Caco-2 (cell line): Measurements from ENCODE around the gene GDF3. TPM values are rescaled to one million over a fixed set of nuclear protein-coding genes. Genes with fewer than 3 reads are reported as not detected.
A peak's percentile ranks its signal among the peaks of the same experiment; 100 is the strongest.

Experiments used
- BruUV-seq: library from RNA; stranded (reverse); fragments of 400-500 nt; replicated peaks from 2 replicates; lab custom pipeline; 2021; lab: Mats Ljungman, UMichigan
- CTCF ChIA-PET: fragments of 300-600 bp; sonication (Branson Sonifier 250); formaldehyde crosslinking; loops from one replicate; lab custom pipeline; 2022; ENCODE audit warnings: antibody characterized with exemption; lab: Charles Lee
- POLR2A ChIA-PET: fragments of 300-600 bp; sonication (Branson Sonifier 250); formaldehyde crosslinking; loops from one replicate; lab custom pipeline; 2022; ENCODE audit warnings: antibody characterized with exemption; lab: Charles Lee
- DNase-seq, 2 experiments: peaks; one replicate each; pipeline versions ENCODE4 v3.0.0 to v3.0.0-alpha.2; 2020 to 2022
- H3K27me3 ChIP-seq: replicated peaks from 2 replicates; pipeline ENCODE4 v1.6.0; 2011; ENCODE audit warnings: low read length; ENCODE audit not compliant: control insufficient read depth, insufficient read depth
- H3K36me3 ChIP-seq: 2 replicates; pipeline ENCODE4 v1.5.1; 2011; ENCODE audit warnings: low read length; ENCODE audit not compliant: control insufficient read depth, insufficient read depth
- H3K4me1 ChIP-seq: fragments of 250-450 bp; sonication (Bioruptor Pico); 2 replicates; pipeline ENCODE4 v1.5.1; 2020; ENCODE audit warnings: mild to moderate bottlenecking
- H3K4me3 ChIP-seq: 2 replicates; pipeline ENCODE4 v1.5.1; 2011; ENCODE audit warnings: low read depth, mild to moderate bottlenecking, control low read depth, low read length
- H3K9me3 ChIP-seq: fragments of 250-450 bp; sonication (Bioruptor Pico); 2 replicates; pipeline ENCODE4 v1.5.1; 2020; ENCODE audit warnings: mild to moderate bottlenecking, moderate library complexity
- H3K27ac Mint-ChIP-seq: one replicate; pipeline ENCODE4 v1.8.0; 2022; ENCODE audit warnings: mixed read lengths; ENCODE audit not compliant: unreplicated experiment
- H3K27me3 Mint-ChIP-seq: one replicate; pipeline ENCODE4 v1.8.0; 2022; ENCODE audit warnings: mixed read lengths; ENCODE audit not compliant: insufficient read depth, unreplicated experiment
- H3K36me3 Mint-ChIP-seq: one replicate; pipeline ENCODE4 v1.8.0; 2022; ENCODE audit warnings: mild to moderate bottlenecking, mixed read lengths; ENCODE audit not compliant: insufficient read depth, unreplicated experiment
- H3K4me1 Mint-ChIP-seq: one replicate; pipeline ENCODE4 v1.8.0; 2022; ENCODE audit warnings: low read depth, mixed read lengths; ENCODE audit not compliant: unreplicated experiment
- H3K4me3 Mint-ChIP-seq: one replicate; pipeline ENCODE4 v1.8.0; 2022; ENCODE audit warnings: mild to moderate bottlenecking, moderate library complexity, mixed read lengths; ENCODE audit not compliant: unreplicated experiment
- H3K9me3 Mint-ChIP-seq: one replicate; pipeline ENCODE4 v1.8.0; 2022; ENCODE audit warnings: mixed read lengths; ENCODE audit not compliant: unreplicated experiment
- CTCF ChIP-seq, 2 experiments: fragments of 200-600 bp in 1 of 2; IDR thresholded peaks; 1 replicate in 1 of 2; 2 replicates in 1 of 2; pipeline versions ENCODE4 v1.5.1 to v1.8.0; 2011 to 2022; ENCODE audit warnings: antibody characterized with exemption in 1 of 2, control low read depth in 1 of 2, inconsistent platforms in 1 of 2, low read depth in 1 of 2, low read length in 1 of 2, mild to moderate bottlenecking in 1 of 2, moderate library complexity in 1 of 2; ENCODE audit not compliant: insufficient read depth in 1 of 2, severe bottlenecking in 1 of 2, unreplicated experiment in 1 of 2
- intact Hi-C: fragments of 100-400 bp; cut with micrococcal nuclease; formaldehyde crosslinking; loops from one replicate; pipeline ENCODE4 v1.10.0; 2022; ENCODE audit not compliant: unreplicated experiment
- total RNA-seq: library from RNA; stranded (reverse); gene quantifications from 2 replicates; pipeline ENCODE4 v1.2.3, GENCODE V29; 2022

The GDF3 gene
- total RNA-seq, 1 experiment from 2014 or later: 0.41 TPM

- no peak for DNase-seq
- Mint-ChIP-seq H3K4me3 (no peak overlapping the region), H3K27me3 (no peaks in the 10 kb centered on the region), H3K27ac (no peak overlapping the region), H3K4me1 (peaks cover 7% of the 10 kb centered on the region), H3K9me3 (no peaks in the 10 kb centered on the region), H3K36me3 (no peaks in the 10 kb centered on the region)
- no peaks in the 10 kb centered on the region for H3K36me3 ChIP-seq
- no peaks in the 10 kb centered on the region for H3K27me3 ChIP-seq
- intact Hi-C loops: no loop called here
- TF ChIP-seq CTCF (IDR thresholded peaks at IDR 0.05; ENCODE audit: insufficient read depth in 1 of 2, low read depth in 1 of 2, low read length in 1 of 2, severe bottlenecking in 1 of 2, unreplicated experiment in 1 of 2): no peak
- H3K4me3 ChIP-seq: no peak overlapping the region
- no TSS peak for BruUV-seq
- no peaks in the 10 kb centered on the region for H3K9me3 ChIP-seq
- H3K4me1 ChIP-seq: peaks cover 13% of the 10 kb centered on the region
- POLR2A ChIA-PET: interaction anchor here (0.5 kb wide), 1 partner anchor 781 kb away, joined by 4 read pairs; no protein-coding TSS in a partner anchor
- CTCF ChIA-PET: interaction anchor here (0.7 kb wide), 1 partner anchor 11 kb away, joined by 6 read pairs; no protein-coding TSS in a partner anchor
Observed at GRCh38 chr12:7668171-7668570, 27.4 kb downstream of the GDF3 start.

GRCh38 chr12:7667125-7667524, 28.4 kb downstream of the GDF3 start:
- peak; percentile 48 to 55 for TF ChIP-seq CTCF (IDR thresholded peaks at IDR 0.05; ENCODE audit: insufficient read depth in 1 of 2, low read depth in 1 of 2, low read length in 1 of 2, severe bottlenecking in 1 of 2, unreplicated experiment in 1 of 2)
- Mint-ChIP-seq H3K27me3 (no peaks in the 10 kb centered on the region), H3K9me3 (no peaks in the 10 kb centered on the region), H3K4me3 (no peak overlapping the region), H3K4me1 (peaks cover 7% of the 10 kb centered on the region), H3K36me3 (no peaks in the 10 kb centered on the region), H3K27ac (no peak overlapping the region)
- no peaks in the 10 kb centered on the region for H3K9me3 ChIP-seq
- DNase-seq: peak in 1 of 2 experiments; percentile 42
- BruUV-seq: no TSS peak
- POLR2A ChIA-PET: no interaction called here
- intact Hi-C loops: loop anchor here (1.0 to 2.0 kb wide), 2 partner anchors 22 to 48 kb away; no protein-coding TSS in a partner anchor
- H3K27me3 ChIP-seq: no peaks in the 10 kb centered on the region
- CTCF ChIA-PET: no interaction called here
- H3K4me1 ChIP-seq: peaks cover 13% of the 10 kb centered on the region
- H3K36me3 ChIP-seq: no peaks in the 10 kb centered on the region
- H3K4me3 ChIP-seq: no peak overlapping the region

- H3K4me3 ChIP-seq: no peak overlapping the region
- H3K27me3 ChIP-seq: no peaks in the 10 kb centered on the region
- Mint-ChIP-seq H3K27me3 (no peaks in the 10 kb centered on the region), H3K36me3 (no peaks in the 10 kb centered on the region), H3K4me1 (peaks cover 7% of the 10 kb centered on the region), H3K4me3 (no peak overlapping the region), H3K27ac (no peak overlapping the region), H3K9me3 (no peaks in the 10 kb centered on the region)
- intact Hi-C loops: loop anchor here (2.0 kb wide), 1 partner anchor 48 kb away; no protein-coding TSS in a partner anchor
- H3K36me3 ChIP-seq: no peaks in the 10 kb centered on the region
- no TSS peak for BruUV-seq
- ChIA-PET CTCF (interaction anchor here (0.7 kb wide), 3 partner anchors 11 to 570 kb away, joined by 3 read pairs; no protein-coding TSS in a partner anchor), POLR2A (interaction anchor here (0.7 kb wide), 1 partner anchor 44 kb away, joined by 4 read pairs; the partner anchor contains the start of gene DPPA3)
- TF ChIP-seq CTCF (IDR thresholded peaks at IDR 0.05; ENCODE audit: insufficient read depth in 1 of 2, low read depth in 1 of 2, low read length in 1 of 2, severe bottlenecking in 1 of 2, unreplicated experiment in 1 of 2): no peak
- DNase-seq: peak in 1 of 2 experiments; percentile 50
- no peaks in the 10 kb centered on the region for H3K9me3 ChIP-seq
- H3K4me1 ChIP-seq: peaks cover 13% of the 10 kb centered on the region
Observed at GRCh38 chr12:7666595-7666994, 29.0 kb downstream of the GDF3 start.
